Tibial nerve (tissue), 3 donors: Measurements from ENCODE around the gene SHISAL1.

ENCODE experiments used
- POLR2A ChIP-seq, 2 donors: fragments of 450-650 bp; IDR thresholded peaks; one replicate each; pipeline ENCODE4 v1.6.1; 2017; ENCODE audit warnings: antibody characterized with exemption in 2 of 2, mild to moderate bottlenecking in 2 of 2, moderate library complexity in 2 of 2
- TF ChIP-seq, protein P1 (sequence below), 5 experiments: fragments of 200-600 bp in 3 of 5; fragments of 450-650 bp in 2 of 5; sonication (generic) in 3 of 5; IDR thresholded peaks; one replicate each; pipeline ENCODE4 v1.5.1; 2016 to 2019; ENCODE audit warnings: antibody characterized with exemption in 5 of 5, mild to moderate bottlenecking in 3 of 5, moderate library complexity in 2 of 5

DNA sequence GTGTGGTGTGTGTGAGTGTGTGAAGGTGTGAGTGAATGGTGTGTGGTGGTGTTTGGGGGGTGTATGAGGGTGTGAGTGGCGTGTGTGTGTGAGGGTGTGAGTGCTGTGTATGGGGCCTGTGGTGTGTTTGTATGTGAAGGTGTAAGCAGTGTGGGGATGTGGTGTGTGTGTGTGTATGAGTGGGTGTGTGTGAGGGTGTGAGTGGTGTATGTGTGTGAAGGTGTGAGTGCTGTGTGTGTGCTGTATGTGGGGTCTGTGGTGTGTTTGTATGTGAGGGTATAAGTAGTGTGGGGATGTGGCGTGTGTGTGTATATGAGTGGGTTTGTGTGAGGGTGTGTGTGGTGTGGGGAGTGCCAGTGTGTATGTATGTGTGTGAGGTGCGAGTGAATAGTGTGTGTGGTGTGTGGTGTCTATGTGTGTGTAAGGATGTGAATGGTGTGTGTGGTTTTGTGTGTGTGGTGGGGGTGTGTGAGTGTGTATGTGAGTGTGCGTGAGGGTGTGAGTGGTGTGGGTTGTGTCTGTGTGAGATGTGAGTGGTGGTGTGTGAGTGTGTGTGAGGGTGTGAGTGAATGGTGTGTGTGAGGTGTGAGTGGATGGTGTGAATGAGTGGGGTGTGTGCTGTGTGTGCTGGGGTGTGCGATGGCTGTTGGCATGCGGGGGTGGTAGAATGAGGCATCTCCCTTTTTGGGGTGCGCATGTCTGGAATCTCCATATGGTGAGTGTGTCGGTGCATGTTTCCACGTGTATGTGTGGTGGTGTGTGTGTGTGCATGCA lies 22.5 kb upstream of the SHISAL1 start:
- TF ChIP-seq, protein P1, sequence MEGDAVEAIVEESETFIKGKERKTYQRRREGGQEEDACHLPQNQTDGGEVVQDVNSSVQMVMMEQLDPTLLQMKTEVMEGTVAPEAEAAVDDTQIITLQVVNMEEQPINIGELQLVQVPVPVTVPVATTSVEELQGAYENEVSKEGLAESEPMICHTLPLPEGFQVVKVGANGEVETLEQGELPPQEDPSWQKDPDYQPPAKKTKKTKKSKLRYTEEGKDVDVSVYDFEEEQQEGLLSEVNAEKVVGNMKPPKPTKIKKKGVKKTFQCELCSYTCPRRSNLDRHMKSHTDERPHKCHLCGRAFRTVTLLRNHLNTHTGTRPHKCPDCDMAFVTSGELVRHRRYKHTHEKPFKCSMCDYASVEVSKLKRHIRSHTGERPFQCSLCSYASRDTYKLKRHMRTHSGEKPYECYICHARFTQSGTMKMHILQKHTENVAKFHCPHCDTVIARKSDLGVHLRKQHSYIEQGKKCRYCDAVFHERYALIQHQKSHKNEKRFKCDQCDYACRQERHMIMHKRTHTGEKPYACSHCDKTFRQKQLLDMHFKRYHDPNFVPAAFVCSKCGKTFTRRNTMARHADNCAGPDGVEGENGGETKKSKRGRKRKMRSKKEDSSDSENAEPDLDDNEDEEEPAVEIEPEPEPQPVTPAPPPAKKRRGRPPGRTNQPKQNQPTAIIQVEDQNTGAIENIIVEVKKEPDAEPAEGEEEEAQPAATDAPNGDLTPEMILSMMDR (IDR thresholded peaks at IDR 0.05) = no peak
- no peak for TF ChIP-seq POLR2A (IDR thresholded peaks at IDR 0.05)
